Cardiac fibroblast (primary cell): Measurements from ENCODE around the gene HSPG2.
"Not testable (repeated sequence)": the region's sequence is repeated elsewhere in the genome, so short reads cannot be mapped to it uniquely, and the experiment has no call there.

Source experiments
- DNase-seq, 2 donors: peaks; one replicate each; pipeline versions ENCODE4 v3.0.0 to v3.0.0-alpha.2; 2010; ENCODE audit warnings: low read depth in 2 of 2
- H3K4me3 ChIP-seq, 2 donors: replicated peaks in 1 of 2; 1 replicate in 1 of 2; 2 replicates in 1 of 2; pipeline ENCODE4 v1.5.1; 2011; ENCODE audit warnings: low read depth in 2 of 2, low read length in 2 of 2, mild to moderate bottlenecking in 2 of 2, moderate library complexity in 1 of 2
- CTCF ChIP-seq: IDR thresholded peaks from one replicate; pipeline ENCODE4 v1.5.1; 2011; ENCODE audit warnings: low read depth, mild to moderate bottlenecking, low read length, inconsistent platforms

HSPG2 gene

GRCh38 chr1:21828506-21829210 lies 108.5 kb downstream of the HSPG2 start:
- H3K4me3 ChIP-seq: no peak overlapping the region
- no peak for DNase-seq
- TF ChIP-seq CTCF: no peak

DNA sequence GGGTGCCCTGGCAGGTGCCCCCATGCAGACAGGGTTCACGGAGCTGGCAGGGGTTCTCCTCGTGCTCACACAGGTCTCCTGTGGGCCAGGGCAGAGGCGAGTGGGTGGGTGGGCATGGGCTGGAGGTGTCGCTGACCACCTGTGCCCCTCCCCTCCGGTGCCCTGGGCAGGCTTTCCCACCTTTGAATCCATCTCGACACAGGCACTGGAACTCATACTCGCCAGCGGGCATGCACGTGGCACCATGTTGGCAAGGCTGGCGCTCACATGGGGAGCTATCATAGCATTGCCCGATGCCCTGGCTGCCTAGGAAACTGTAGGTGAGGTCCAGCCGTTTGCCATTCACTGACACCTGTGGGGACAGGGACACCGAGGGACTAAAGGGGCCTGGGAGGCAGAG lies 109.0 kb downstream of the HSPG2 start:
- DNase-seq: no peak
- no peak for TF ChIP-seq CTCF
- no peak overlapping the region for H3K4me3 ChIP-seq

GRCh38 chr1:21827141-21827679 lies 109.9 kb downstream of the HSPG2 start:
- H3K4me3 ChIP-seq: no peak overlapping the region
- no peak for DNase-seq
- no peak for TF ChIP-seq CTCF

DNA sequence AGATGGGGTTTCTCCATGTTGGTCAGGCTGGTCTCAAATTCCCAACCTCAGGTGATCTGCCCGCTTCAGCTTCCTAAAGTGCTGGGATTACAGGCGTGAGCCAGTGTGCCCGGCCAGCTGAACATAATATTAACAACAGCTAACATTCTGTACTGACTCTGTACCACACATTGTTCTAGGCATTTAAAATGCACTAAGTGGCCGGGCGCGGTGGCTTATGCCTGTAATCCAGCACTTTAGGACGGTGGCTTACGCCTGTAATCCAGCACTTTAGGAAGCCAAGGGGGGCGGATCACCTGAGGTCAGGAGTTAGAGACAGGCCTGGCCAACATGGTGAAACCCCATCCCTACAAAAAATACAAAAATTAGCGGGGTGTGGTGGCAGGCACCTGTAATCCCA lies 110.4 kb downstream of the HSPG2 start:
- not testable (repeated sequence) for DNase-seq, H3K4me3 ChIP-seq

DNA sequence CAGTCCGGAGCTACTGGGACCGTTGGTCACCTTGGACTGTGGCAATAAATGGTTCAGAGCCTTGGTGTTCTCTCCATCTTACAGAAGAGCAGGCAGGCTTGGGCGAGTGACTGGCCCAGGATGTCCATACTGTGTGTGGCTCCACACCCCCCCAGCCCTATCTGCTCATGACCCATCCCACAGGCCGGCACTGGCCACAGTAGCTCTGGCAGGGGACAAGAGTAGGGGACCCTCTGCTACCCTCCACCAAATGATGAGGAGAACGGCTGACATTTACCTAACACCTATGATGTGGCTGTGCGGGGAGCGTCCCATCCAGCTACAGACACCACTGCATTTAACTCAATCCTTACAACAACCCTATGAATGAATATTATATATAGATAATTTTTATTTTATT lies 111.7 kb downstream of the HSPG2 start:
- DNase-seq: no peak
- no peak for TF ChIP-seq CTCF
- H3K4me3 ChIP-seq: no peak overlapping the region

DNA sequence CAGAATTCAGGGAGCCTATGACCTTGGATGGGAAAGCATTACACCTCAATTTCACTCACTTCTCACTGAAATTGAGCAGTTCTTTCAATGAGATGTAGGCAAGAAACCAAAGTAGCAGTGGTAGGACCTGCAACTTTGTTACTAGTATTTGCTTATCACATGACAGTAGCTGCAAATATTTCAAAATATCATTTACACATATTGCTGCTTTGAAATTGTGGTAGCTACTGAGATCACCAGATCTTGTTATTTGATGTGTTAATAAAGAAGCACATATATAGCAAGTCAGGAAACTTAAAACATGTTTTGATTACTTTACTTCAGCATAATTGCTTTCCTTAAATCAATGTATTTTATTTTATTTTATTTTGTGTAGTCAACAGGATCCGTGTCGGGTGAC lies 112.2 kb downstream of the HSPG2 start:
- no peak for DNase-seq
- H3K4me3 ChIP-seq: no peak overlapping the region
- TF ChIP-seq CTCF: no peak

DNA sequence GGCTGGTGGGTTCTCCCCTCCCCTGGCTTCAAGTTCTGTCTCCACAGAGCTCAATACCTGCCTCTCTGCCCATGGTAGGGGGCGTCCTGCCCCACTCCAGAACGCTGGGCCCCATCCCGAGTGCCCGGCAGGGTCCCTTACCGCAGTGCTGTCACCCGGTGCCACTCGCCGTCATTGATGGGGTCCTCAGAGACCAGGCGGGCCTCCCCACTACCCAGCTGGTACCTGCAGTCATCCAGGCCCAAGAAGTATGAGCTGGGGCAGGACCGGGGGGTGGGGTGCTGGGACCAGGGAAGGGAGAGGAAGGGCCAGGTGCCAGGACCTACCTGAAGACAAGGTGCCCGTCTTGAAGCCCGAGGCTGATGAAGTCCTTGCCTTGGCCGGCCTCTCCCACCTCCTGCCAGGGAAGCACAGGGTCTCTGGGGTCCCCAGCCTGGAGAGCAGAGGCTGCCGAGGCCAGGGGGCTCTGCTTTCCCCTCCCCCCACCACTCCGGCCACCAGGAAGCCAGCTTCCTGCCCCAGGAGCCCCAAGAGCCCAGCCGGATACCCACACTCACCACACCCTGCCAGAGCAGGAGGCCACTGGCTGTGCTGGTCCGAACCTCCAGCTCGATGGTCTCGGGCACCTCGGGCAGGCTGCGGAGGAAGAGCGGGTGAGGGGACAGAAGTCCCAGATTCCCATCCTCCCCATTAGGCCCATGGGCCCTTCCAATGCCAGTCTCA lies 113.0 kb downstream of the HSPG2 start:
- no peak overlapping the region for H3K4me3 ChIP-seq
- no peak for TF ChIP-seq CTCF
- no peak for DNase-seq
